HCT116 (cell line): ENCODE data around the gene RRM1. TPM values are rescaled to one million over a fixed set of nuclear protein-coding genes. Genes with fewer than 3 reads are reported as not detected.

Experiments
- ATAC-seq: fragments of 200-7000 bp; cut with Tn5 transposase; 2 replicates; pipeline ENCODE4 v1.9.1; 2020; ENCODE audit warnings: mild to moderate bottlenecking, moderate library complexity
- BruUV-seq: library from RNA; stranded (reverse); fragments of 400-500 nt; replicated peaks from 2 replicates; lab custom pipeline; 2021; lab: Mats Ljungman, UMichigan
- CTCF ChIA-PET: fragments of 300-600 bp; sonication (Branson Sonifier 250); formaldehyde crosslinking; loops from one replicate; lab custom pipeline; 2021; ENCODE audit warnings: antibody characterized with exemption; lab: Charles Lee
- POLR2A ChIA-PET: fragments of 300-600, 350-600 bp; sonication (Branson Sonifier 250); formaldehyde crosslinking; loops from one replicate; lab custom pipeline; 2021; ENCODE audit warnings: antibody characterized with exemption; lab: Charles Lee
- RAD21 ChIA-PET, 2 experiments: fragments of 300-600 bp; sonication (Branson Sonifier 250); formaldehyde crosslinking; loops; one replicate each; lab custom pipeline; 2023; ENCODE audit warnings: low total read pairs in 2 of 2; ENCODE audit not compliant: uncharacterized antibody in 2 of 2, unreplicated experiment in 2 of 2, low non-redundant PET in 1 of 2; lab: Charles Lee
- DNase-seq: peaks from one replicate; pipeline ENCODE4 v3.0.0-alpha.2; 2010; ENCODE audit warnings: low read depth, low spot score
- H2AFZ ChIP-seq: fragments of 200-600 bp; shearing (Covaris generic), sonication (generic); 2 replicates; pipeline ENCODE4 v1.6.1; 2017; ENCODE audit warnings: low read depth, mixed run types, mixed read lengths, antibody characterized with exemption, low read length; ENCODE audit not compliant: poor library complexity, severe bottlenecking
- H3K27ac ChIP-seq: 2 replicates; pipeline ENCODE4 v1.5.1; 2012; ENCODE audit warnings: low read depth, low read length
- H3K27me3 ChIP-seq: fragments of 200-600 bp; sonication (generic); 2 replicates; pipeline ENCODE4 v1.6.1; 2016; ENCODE audit warnings: mixed run types, low read length, mixed read lengths; ENCODE audit not compliant: insufficient read depth
- H3K36me3 ChIP-seq, 2 experiments: fragments of 200-500 bp in 1 of 2; fragments of 200-600 bp in 1 of 2; sonication (Bioruptor generic) in 1 of 2; sonication (generic) in 1 of 2; 2 replicates each; pipeline versions ENCODE4 v1.5.1 to v1.6.1; 2014 to 2016; ENCODE audit warnings: low read length in 2 of 2, inconsistent platforms in 1 of 2, mixed read lengths in 1 of 2, mixed run types in 1 of 2; ENCODE audit not compliant: insufficient read depth in 2 of 2, control insufficient read depth in 1 of 2
- H3K4me1 ChIP-seq, 2 experiments: fragments of 200-600 bp in 1 of 2; sonication (generic) in 1 of 2; 2 replicates each; pipeline versions ENCODE4 v1.5.1 to v1.6.1; 2012 to 2017; ENCODE audit warnings: low read length in 2 of 2, inconsistent platforms in 1 of 2, mild to moderate bottlenecking in 1 of 2, mixed read lengths in 1 of 2, mixed run types in 1 of 2, moderate library complexity in 1 of 2; ENCODE audit not compliant: insufficient read depth in 2 of 2, control insufficient read depth in 1 of 2
- H3K4me2 ChIP-seq: fragments of 200-600 bp; sonication (generic); 2 replicates; pipeline ENCODE4 v1.6.1; 2017; ENCODE audit warnings: mixed run types, low read length, mixed read lengths
- H3K4me3 ChIP-seq, 2 experiments: fragments of 200-600 bp in 1 of 2; sonication (generic) in 1 of 2; replicated peaks in 1 of 2; 2 replicates each; pipeline ENCODE4 v1.5.1; 2011 to 2016; ENCODE audit warnings: low read length in 2 of 2, control low read depth in 1 of 2, low read depth in 1 of 2, mild to moderate bottlenecking in 1 of 2, mixed read lengths in 1 of 2, mixed run types in 1 of 2
- H3K79me2 ChIP-seq: fragments of 200-600 bp; sonication (generic); 2 replicates; pipeline ENCODE4 v1.6.1; 2017; ENCODE audit warnings: mild to moderate bottlenecking, mixed run types, low read length, moderate library complexity, mixed read lengths; ENCODE audit not compliant: insufficient read depth
- H3K9ac ChIP-seq: fragments of 200-600 bp; sonication (generic); 2 replicates; pipeline ENCODE4 v1.6.1; 2016; ENCODE audit warnings: low read length, mixed read lengths
- H3K9me2 ChIP-seq: fragments of 200-600 bp; sonication (generic), shearing (Covaris generic); 2 replicates; pipeline ENCODE4 v1.6.1; 2017; ENCODE audit warnings: mixed run types, mild to moderate bottlenecking, moderate library complexity; ENCODE audit not compliant: insufficient read depth
- H3K9me3 ChIP-seq, 2 experiments: fragments of 200-500 bp in 1 of 2; fragments of 200-600 bp in 1 of 2; sonication (Bioruptor generic) in 1 of 2; sonication (generic) in 1 of 2; 2 replicates each; pipeline ENCODE4 v1.6.1; 2014 to 2017; ENCODE audit warnings: low read length in 2 of 2, mixed read lengths in 2 of 2, inconsistent platforms in 1 of 2, low read depth in 1 of 2, mild to moderate bottlenecking in 1 of 2, mixed run types in 1 of 2, moderate library complexity in 1 of 2; ENCODE audit not compliant: control insufficient read depth in 1 of 2, insufficient read depth in 1 of 2
- H4K20me1 ChIP-seq: fragments of 200-600 bp; sonication (generic), shearing (Covaris generic); 2 replicates; pipeline ENCODE4 v1.6.1; 2017; ENCODE audit warnings: mixed run types, mild to moderate bottlenecking, moderate library complexity; ENCODE audit not compliant: insufficient read depth
- CBX3 ChIP-seq: IDR thresholded peaks from 2 replicates; pipeline ENCODE4 v1.6.1; 2012; ENCODE audit warnings: low read depth
- CEBPB ChIP-seq: IDR thresholded peaks from 2 replicates; pipeline ENCODE4 v1.6.1; 2012; ENCODE audit warnings: low read depth
- EGR1 ChIP-seq: IDR thresholded peaks from 2 replicates; pipeline ENCODE4 v1.6.1; 2012; ENCODE audit warnings: low read depth
- EZH2 ChIP-seq: fragments of 200-600 bp; sonication (generic); IDR thresholded peaks from 2 replicates; pipeline ENCODE4 v1.6.1; 2017; ENCODE audit warnings: antibody characterized with exemption, mixed run types
- EZH2phosphoT487 ChIP-seq: fragments of 200-600 bp; IDR thresholded peaks from 2 replicates; pipeline ENCODE4 v1.6.1; 2018; ENCODE audit warnings: antibody characterized with exemption, borderline replicate concordance
- POLR2A ChIP-seq: IDR thresholded peaks from 2 replicates; pipeline ENCODE4 v1.7.0; 2011; ENCODE audit warnings: borderline replicate concordance; ENCODE audit not compliant: insufficient read depth, insufficient read length; ENCODE audit errors: extremely low read depth
- SIN3A ChIP-seq: IDR thresholded peaks from 2 replicates; pipeline ENCODE4 v1.6.1; 2012; ENCODE audit warnings: low read depth
- SP1 ChIP-seq: IDR thresholded peaks from 2 replicates; pipeline ENCODE4 v1.6.1; 2012; ENCODE audit warnings: low read depth
- SRF ChIP-seq: IDR thresholded peaks from 2 replicates; pipeline ENCODE4 v1.6.1; 2012; ENCODE audit warnings: low read depth
- TCF7L2 ChIP-seq: IDR thresholded peaks from 2 replicates; pipeline ENCODE4 v1.7.0; 2011; ENCODE audit warnings: borderline replicate concordance, inconsistent platforms; ENCODE audit not compliant: insufficient read depth, insufficient read length; ENCODE audit errors: extremely low read depth
- YY1 ChIP-seq: IDR thresholded peaks from 2 replicates; pipeline ENCODE4 v1.6.1; 2011; ENCODE audit warnings: low read length, low read depth, moderate library complexity, mild to moderate bottlenecking; ENCODE audit not compliant: insufficient replicate concordance; ENCODE audit errors: extremely low read depth
- ZFX ChIP-seq: fragments of 450-650 bp; IDR thresholded peaks from 2 replicates; pipeline ENCODE4 v1.6.1; 2017
- intact Hi-C: fragments of 100-400 bp; cut with micrococcal nuclease; formaldehyde crosslinking; loops from 2 replicates; pipeline ENCODE4 v1.10.0; 2022
- total RNA-seq: library from RNA; stranded (reverse); gene quantifications from one replicate; pipeline ENCODE4 v1.2.1, GENCODE V29; 2021; ENCODE audit not compliant: unreplicated experiment
- TF ChIP-seq, protein P1 (sequence below): IDR thresholded peaks from 2 replicates; pipeline ENCODE4 v1.6.1; 2011; ENCODE audit warnings: mild to moderate bottlenecking, low read length, moderate library complexity; ENCODE audit not compliant: insufficient replicate concordance; ENCODE audit errors: extremely low read depth
- TF ChIP-seq, protein P2 (sequence below): IDR thresholded peaks from 2 replicates; pipeline ENCODE4 v1.6.1; 2012

The RRM1 gene
- total RNA-seq, 1 experiment from 2014 or later, result 134 TPM

DNA sequence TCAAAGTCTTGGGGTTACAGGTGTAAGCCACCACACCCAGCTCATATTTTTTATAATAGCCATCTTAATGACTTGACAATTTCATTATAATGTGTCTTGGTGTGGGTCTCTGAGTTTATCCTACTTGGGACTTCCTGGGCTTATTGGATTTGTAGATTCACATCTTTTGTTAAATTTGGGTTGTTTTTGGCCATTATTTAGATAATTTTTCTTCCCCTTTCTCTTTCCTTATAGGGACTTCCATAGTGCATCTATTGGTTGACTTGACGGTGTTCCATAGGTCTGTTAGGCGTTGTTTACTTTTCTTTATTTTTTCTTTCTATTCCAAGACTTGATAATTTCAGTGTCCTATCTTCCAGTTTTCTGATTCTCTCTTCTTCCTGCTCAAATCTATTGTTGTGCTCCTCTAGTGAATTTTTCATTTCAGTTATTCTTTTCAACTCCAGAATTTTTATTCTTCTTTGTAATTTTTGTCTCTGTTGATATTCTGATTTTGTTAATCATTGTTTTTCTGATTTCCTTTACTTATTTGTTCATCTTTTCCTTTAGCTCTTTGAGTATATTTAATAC lies 45.6 kb downstream of the RRM1 start:
- Histone ChIP-seq H3K79me2 (no peaks in the 10 kb centered on the region), H3K9me2 (no peaks in the 10 kb centered on the region), H2AFZ (no peak overlapping the region), H3K9ac (no peak overlapping the region), H3K27ac (no peak overlapping the region), H3K4me2 (no peak overlapping the region), H3K9me3 (peaks cover 0 to 4% of the 10 kb centered on the region in 2 experiments; a peak in 1 of 4 replicates), H4K20me1 (no peaks in the 10 kb centered on the region), H3K36me3 (peaks cover 11 to 59% of the 10 kb centered on the region in 2 experiments), H3K27me3 (no peaks in the 10 kb centered on the region), H3K4me1 (peaks cover 0 to under 1% of the 10 kb centered on the region in 2 experiments; a peak in 1 of 4 replicates), H3K4me3 (no peak overlapping the region)
- intact Hi-C loops, result no loop called here
- ChIA-PET RAD21 (no interaction called here), CTCF (no interaction called here), POLR2A (no interaction called here)
- BruUV-seq, result no TSS peak
- ATAC-seq (no peak), DNase-seq (no peak)
- TF ChIP-seq, protein P1, sequence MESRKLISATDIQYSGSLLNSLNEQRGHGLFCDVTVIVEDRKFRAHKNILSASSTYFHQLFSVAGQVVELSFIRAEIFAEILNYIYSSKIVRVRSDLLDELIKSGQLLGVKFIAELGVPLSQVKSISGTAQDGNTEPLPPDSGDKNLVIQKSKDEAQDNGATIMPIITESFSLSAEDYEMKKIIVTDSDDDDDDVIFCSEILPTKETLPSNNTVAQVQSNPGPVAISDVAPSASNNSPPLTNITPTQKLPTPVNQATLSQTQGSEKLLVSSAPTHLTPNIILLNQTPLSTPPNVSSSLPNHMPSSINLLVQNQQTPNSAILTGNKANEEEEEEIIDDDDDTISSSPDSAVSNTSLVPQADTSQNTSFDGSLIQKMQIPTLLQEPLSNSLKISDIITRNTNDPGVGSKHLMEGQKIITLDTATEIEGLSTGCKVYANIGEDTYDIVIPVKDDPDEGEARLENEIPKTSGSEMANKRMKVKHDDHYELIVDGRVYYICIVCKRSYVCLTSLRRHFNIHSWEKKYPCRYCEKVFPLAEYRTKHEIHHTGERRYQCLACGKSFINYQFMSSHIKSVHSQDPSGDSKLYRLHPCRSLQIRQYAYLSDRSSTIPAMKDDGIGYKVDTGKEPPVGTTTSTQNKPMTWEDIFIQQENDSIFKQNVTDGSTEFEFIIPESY, result no peak
- TF ChIP-seq CEBPB (no peak), CBX3 (peak; percentile 77)

DNA sequence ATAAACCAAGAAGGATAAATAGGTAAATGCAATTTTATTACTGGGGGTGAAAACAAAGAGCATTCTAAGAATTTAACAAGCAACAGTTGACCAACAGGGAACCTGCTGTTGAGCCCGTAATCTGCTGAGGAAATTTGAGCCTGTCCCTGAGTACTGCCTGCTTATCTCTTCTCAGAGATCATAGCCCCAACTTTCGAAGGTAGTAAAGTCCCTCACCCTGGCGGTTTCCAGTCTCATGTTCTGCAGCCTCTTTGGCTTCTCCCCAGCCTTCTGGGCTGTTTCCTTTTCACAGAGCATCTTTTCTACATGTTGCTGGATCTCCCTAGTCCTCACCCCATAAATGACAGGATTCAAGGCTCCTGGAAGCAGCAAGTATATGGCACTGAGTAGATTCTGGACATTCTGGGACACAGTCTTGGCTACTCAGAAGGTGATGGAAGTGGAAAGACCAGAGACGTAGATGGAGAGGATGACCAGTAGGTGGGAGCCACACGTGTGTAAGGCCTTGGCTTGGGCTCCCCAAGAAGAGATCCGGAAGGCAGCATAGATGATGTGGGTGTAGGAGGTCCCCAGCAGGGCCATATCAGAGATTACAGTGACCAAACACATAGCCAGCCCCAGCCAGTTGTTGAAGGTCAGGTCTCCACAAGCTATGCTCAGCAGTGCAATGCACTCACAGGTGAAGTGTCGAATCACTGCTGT lies 51.6 kb downstream of the RRM1 start:
- Histone ChIP-seq H3K9me3 (no peaks in the 10 kb centered on the region), H3K36me3 (peaks cover 0 to 14% of the 10 kb centered on the region in 2 experiments; a peak in 2 of 4 replicates), H3K4me2 (no peak overlapping the region), H3K9me2 (no peaks in the 10 kb centered on the region), H3K27me3 (no peaks in the 10 kb centered on the region), H3K4me1 (no peaks in the 10 kb centered on the region), H3K4me3 (no peak overlapping the region), H3K79me2 (no peaks in the 10 kb centered on the region), H3K27ac (no peak overlapping the region), H4K20me1 (no peaks in the 10 kb centered on the region), H3K9ac (no peak overlapping the region), H2AFZ (no peak overlapping the region)
- TF ChIP-seq EGR1 (no peak), TCF7L2 (no peak), EZH2 (no peak), SP1 (no peak), SIN3A (no peak), YY1 (no peak), CEBPB (no peak), POLR2A (no peak), CBX3 (no peak), ZFX (no peak), EZH2phosphoT487 (no peak), SRF (no peak)
- TF ChIP-seq, protein P2, sequence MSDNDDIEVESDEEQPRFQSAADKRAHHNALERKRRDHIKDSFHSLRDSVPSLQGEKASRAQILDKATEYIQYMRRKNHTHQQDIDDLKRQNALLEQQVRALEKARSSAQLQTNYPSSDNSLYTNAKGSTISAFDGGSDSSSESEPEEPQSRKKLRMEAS, result no peak
- BruUV-seq, result no TSS peak
- intact Hi-C loops, result no loop called here
- ChIA-PET RAD21 (no interaction called here), CTCF (no interaction called here), POLR2A (no interaction called here)
- ATAC-seq (no peak), DNase-seq (no peak)
